ENCODE data around the gene FTO. TPM values are rescaled to one million over a fixed set of nuclear protein-coding genes. Genes with fewer than 3 reads are reported as not detected.

Gene FTO
- total and polyA plus RNA-seq, 2 of the 13 experiments (the other 11 are each of a cell fraction or from before 2014, with no cell fraction given), result 41.6 to 55.8 TPM

DNA sequence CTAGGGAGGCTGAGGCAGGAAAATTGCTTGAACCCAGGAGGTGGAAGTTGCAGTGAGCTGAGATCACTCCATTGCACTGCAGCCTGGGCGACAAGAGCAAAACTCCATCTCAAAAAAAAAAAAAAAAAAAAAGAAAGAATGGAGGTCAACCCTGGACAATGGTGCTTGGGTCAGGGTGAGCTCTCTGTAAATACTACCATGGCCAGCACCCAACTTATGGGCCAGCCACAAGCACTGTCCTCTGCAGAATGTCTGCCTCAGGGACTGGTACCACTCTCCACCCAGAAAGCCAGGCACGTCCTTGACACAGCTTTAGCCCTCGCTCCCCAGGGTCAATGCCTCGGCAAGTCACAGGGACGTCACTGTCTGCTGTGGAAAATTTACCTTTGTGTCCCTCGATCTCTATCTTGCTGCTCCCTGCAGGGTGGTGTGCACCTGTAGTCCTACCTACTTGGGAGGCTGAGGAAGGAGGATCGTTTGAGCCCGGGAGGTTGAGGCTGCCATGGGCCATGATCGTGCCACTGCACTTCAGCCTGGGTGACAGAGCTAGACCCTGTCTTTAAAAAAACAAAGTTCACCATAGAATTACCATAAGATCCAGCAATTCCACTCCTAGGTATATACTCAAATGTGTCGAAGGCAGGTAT lies 459.4 kb downstream of the FTO start (continued):
- TF ChIP-seq ZNF619 (CRISPR knock-in tag; IDR thresholded peaks at IDR 0.05) (0 out of 2 replicates have a peak, but pooled peaks have one; percentile 38), ZNF124 (CRISPR knock-in tag; IDR thresholded peaks at IDR 0.05) (no peak), RBFOX2 (IDR thresholded peaks at IDR 0.05; ENCODE audit: low read depth, low read length) (no peak), SRSF1 (optimal IDR thresholded peaks at IDR 0.05; ENCODE audit: low read depth, low read length) (no peak), THAP8 (CRISPR knock-in tag; IDR thresholded peaks at IDR 0.05; ENCODE audit: borderline replicate concordance) (no peak), CSRNP2 (CRISPR knock-in tag; conservative IDR thresholded peaks at IDR 0.05; ENCODE audit: low read depth) (no peak), ZNF883 (CRISPR knock-in tag; IDR thresholded peaks at IDR 0.05; ENCODE audit: not compliant biosample characterization) (peak; percentile 52), SOX6 (IDR thresholded peaks at IDR 0.05) (no peak), SOX6 (CRISPR knock-in tag; IDR thresholded peaks at IDR 0.05) (peak; percentile 71), CREB1 (IDR thresholded peaks at IDR 0.05) (no peak), CREB1 (CRISPR knock-in tag; IDR thresholded peaks at IDR 0.05) (no peak), ADNP (CRISPR knock-in tag; IDR thresholded peaks at IDR 0.05) (0 out of 2 replicates have a peak, but pooled peaks have one; percentile 8), SOX5 (CRISPR knock-in tag; IDR thresholded peaks at IDR 0.05; ENCODE audit: borderline replicate concordance) (peak; percentile 77), ZNF615 (CRISPR knock-in tag; IDR thresholded peaks at IDR 0.05; ENCODE audit: borderline replicate concordance) (no peak), SSRP1 (CRISPR knock-in tag; IDR thresholded peaks at IDR 0.05) (no peak), CCAR2 (optimal IDR thresholded peaks at IDR 0.05; ENCODE audit: low read depth, low read length) (no peak), JUNB (CRISPR knock-in tag; IDR thresholded peaks at IDR 0.05; ENCODE audit: borderline replicate concordance) (no peak), RFX1 (IDR thresholded peaks at IDR 0.05) (no peak), MIXL1 (CRISPR knock-in tag; IDR thresholded peaks at IDR 0.05) (no peak), TSC22D2 (CRISPR knock-in tag; IDR thresholded peaks at IDR 0.05; ENCODE audit: borderline replicate concordance) (no peak)
- TF ChIP-seq, protein P1, sequence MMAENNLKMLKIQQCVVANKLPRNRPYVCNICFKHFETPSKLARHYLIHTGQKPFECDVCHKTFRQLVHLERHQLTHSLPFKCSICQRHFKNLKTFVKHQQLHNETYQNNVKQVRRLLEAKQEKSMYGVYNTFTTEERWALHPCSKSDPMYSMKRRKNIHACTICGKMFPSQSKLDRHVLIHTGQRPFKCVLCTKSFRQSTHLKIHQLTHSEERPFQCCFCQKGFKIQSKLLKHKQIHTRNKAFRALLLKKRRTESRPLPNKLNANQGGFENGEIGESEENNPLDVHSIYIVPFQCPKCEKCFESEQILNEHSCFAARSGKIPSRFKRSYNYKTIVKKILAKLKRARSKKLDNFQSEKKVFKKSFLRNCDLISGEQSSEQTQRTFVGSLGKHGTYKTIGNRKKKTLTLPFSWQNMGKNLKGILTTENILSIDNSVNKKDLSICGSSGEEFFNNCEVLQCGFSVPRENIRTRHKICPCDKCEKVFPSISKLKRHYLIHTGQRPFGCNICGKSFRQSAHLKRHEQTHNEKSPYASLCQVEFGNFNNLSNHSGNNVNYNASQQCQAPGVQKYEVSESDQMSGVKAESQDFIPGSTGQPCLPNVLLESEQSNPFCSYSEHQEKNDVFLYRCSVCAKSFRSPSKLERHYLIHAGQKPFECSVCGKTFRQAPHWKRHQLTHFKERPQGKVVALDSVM (CRISPR knock-in tag; IDR thresholded peaks at IDR 0.05), result peak; percentile 93
- TF ChIP-seq, protein P2, sequence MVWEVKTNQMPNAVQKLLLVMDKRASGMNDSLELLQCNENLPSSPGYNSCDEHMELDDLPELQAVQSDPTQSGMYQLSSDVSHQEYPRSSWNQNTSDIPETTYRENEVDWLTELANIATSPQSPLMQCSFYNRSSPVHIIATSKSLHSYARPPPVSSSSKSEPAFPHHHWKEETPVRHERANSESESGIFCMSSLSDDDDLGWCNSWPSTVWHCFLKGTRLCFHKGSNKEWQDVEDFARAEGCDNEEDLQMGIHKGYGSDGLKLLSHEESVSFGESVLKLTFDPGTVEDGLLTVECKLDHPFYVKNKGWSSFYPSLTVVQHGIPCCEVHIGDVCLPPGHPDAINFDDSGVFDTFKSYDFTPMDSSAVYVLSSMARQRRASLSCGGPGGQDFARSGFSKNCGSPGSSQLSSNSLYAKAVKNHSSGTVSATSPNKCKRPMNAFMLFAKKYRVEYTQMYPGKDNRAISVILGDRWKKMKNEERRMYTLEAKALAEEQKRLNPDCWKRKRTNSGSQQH (CRISPR knock-in tag; IDR thresholded peaks at IDR 0.05; ENCODE audit: low read depth), result no peak
